Measurements from ENCODE around the gene AMN.
A peak's percentile ranks its signal among the peaks of the same experiment; 100 is the strongest.

Gene AMN

GRCh38 chr14:102927878-102928411, 5.5 kb downstream of the AMN start:
- DNase-seq (ENCODE audit: low read depth in 2 of 2): no peak

- DNase-seq (ENCODE audit: low read depth in 2 of 2): peak; percentile 56 to 65
These were observed 6.2 kb downstream of the AMN start for GRCh38 chr14:102928412-102929240.

- no peak for DNase-seq (ENCODE audit: low read depth in 2 of 2)
These were observed 7.0 kb downstream of the AMN start for GRCh38 chr14:102929241-102930137.

- DNase-seq (ENCODE audit: low read depth in 2 of 2): no peak
These were observed 7.8 kb downstream of the AMN start for GRCh38 chr14:102930138-102930752.

- no peak for DNase-seq (ENCODE audit: low read depth in 2 of 2)
These were observed 8.5 kb downstream of the AMN start for GRCh38 chr14:102930753-102931579.

GRCh38 chr14:102931580-102932285, 9.3 kb downstream of the AMN start:
- DNase-seq (ENCODE audit: low read depth in 2 of 2): no peak

GRCh38 chr14:102932484-102933248, 10.2 kb downstream of the AMN start:
- DNase-seq (ENCODE audit: low read depth in 2 of 2): no peak

- no peak for DNase-seq (ENCODE audit: low read depth in 2 of 2)
These were observed 11.3 kb downstream of the AMN start for GRCh38 chr14:102933618-102934231.

- DNase-seq (ENCODE audit: low read depth in 2 of 2): no peak
These were observed 13.3 kb downstream of the AMN start for GRCh38 chr14:102935756-102936155.

- DNase-seq (ENCODE audit: low read depth in 2 of 2): no peak
These were observed 15.1 kb downstream of the AMN start for GRCh38 chr14:102937331-102938175.

- DNase-seq (ENCODE audit: low read depth in 2 of 2): no peak
These were observed 15.7 kb downstream of the AMN start for GRCh38 chr14:102938191-102938590.

- DNase-seq (ENCODE audit: low read depth in 2 of 2): no peak
These were observed 16.9 kb downstream of the AMN start for GRCh38 chr14:102939329-102939728.

- DNase-seq (ENCODE audit: low read depth in 2 of 2): no peak
These were observed 17.5 kb downstream of the AMN start for GRCh38 chr14:102939820-102940561.

GRCh38 chr14:102940729-102941362, 18.4 kb downstream of the AMN start:
- DNase-seq (ENCODE audit: low read depth in 2 of 2): no peak

GRCh38 chr14:102941419-102942011, 19.1 kb downstream of the AMN start:
- DNase-seq (ENCODE audit: low read depth in 2 of 2): no peak

GRCh38 chr14:102942069-102942468, 19.6 kb downstream of the AMN start:
- no peak for DNase-seq (ENCODE audit: low read depth in 2 of 2)

GRCh38 chr14:102943454-102943853, 21.0 kb downstream of the AMN start:
- DNase-seq (ENCODE audit: low read depth in 2 of 2): no peak

All from stimulated activated CD8-positive, alpha-beta memory T cell treated with anti-CD3 and anti-CD28 coated beads, Interleukin-7, amount 100 ng/mL, for 1 hour (primary cell).